Stromal cell of bone marrow (primary cell): ENCODE measurements around the gene APAF1.
A peak's percentile ranks its signal among the peaks of the same experiment; 100 is the strongest.
"Not testable (repeated sequence)": the region's sequence is repeated elsewhere in the genome, so short reads cannot be mapped to it uniquely, and the experiment has no call there.

Experiments
- DNase-seq: peaks from one replicate; pipeline ENCODE4 v3.0.0-alpha.2; 2012; ENCODE audit warnings: low read depth

The APAF1 gene, protein sequence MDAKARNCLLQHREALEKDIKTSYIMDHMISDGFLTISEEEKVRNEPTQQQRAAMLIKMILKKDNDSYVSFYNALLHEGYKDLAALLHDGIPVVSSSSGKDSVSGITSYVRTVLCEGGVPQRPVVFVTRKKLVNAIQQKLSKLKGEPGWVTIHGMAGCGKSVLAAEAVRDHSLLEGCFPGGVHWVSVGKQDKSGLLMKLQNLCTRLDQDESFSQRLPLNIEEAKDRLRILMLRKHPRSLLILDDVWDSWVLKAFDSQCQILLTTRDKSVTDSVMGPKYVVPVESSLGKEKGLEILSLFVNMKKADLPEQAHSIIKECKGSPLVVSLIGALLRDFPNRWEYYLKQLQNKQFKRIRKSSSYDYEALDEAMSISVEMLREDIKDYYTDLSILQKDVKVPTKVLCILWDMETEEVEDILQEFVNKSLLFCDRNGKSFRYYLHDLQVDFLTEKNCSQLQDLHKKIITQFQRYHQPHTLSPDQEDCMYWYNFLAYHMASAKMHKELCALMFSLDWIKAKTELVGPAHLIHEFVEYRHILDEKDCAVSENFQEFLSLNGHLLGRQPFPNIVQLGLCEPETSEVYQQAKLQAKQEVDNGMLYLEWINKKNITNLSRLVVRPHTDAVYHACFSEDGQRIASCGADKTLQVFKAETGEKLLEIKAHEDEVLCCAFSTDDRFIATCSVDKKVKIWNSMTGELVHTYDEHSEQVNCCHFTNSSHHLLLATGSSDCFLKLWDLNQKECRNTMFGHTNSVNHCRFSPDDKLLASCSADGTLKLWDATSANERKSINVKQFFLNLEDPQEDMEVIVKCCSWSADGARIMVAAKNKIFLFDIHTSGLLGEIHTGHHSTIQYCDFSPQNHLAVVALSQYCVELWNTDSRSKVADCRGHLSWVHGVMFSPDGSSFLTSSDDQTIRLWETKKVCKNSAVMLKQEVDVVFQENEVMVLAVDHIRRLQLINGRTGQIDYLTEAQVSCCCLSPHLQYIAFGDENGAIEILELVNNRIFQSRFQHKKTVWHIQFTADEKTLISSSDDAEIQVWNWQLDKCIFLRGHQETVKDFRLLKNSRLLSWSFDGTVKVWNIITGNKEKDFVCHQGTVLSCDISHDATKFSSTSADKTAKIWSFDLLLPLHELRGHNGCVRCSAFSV (N-terminal part only)

DNA sequence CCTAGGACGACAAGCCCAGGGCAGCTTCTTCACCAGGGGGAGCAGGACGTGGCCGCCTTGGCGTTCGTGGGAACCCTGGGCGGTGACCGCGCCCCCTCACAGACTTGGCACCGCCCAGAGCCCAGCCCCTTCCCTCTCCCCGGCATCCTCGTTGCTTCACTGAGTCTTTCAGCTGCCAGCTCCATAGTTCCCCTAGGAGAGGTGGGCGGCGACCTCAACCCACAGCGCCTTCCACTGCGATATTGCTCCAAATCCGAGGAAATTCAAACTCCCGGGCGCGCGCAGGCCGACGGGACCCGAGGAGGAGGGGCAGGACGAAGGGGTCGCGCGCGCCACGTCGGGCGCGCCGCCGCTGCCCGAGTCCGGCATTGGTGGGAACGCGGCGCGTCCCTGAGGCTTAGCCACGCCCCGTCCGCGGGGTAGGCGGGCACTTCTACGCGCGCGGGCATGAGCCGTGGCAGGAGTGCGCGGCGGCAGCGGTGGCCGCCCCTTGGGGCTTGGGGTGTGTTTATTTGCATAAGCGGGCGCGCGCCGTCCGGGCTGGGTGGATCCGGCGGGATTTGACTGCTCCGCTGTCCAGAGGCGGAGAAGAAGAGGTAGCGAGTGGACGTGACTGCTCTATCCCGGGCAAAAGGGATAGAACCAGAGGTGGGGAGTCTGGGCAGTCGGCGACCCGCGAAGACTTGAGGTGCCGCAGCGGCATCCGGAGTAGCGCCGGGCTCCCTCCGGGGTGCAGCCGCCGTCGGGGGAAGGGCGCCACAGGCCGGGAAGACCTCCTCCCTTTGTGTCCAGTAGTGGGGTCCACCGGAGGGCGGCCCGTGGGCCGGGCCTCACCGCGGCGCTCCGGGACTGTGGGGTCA, at the start of gene APAF1, which contains the start of gene IKBIP:
APAF1 (plus strand) TSS at position 579 of the 860 bp plus-strand sequence. CDS start 3,070 bp downstream, outside the sequence.
IKBIP (minus strand) TSS at position 77 of the 860 bp plus-strand sequence. CDS start 87 bp downstream, outside the sequence.
- peak; percentile 93 for DNase-seq

DNA sequence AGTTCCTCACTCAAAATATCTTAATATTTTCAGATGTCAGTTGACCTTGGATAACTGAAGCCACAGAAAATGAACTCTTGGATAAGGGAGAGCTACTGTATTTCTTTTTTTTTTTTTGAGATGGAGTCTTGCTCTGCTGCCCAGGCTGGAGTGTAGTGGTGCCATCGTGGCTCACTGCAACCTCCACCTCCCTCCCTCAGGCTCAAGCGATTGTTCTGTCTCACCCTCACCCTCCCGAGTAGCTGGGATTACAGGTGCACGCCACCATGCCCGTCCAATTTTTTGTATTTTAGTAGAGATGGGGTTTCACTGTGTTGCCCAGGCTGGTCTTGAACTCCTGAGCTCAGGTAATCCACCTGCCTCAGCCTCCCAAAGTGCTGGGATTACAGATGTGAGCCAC, 47.8 kb upstream of the APAF1 start:
- DNase-seq = not testable (repeated sequence)

DNA sequence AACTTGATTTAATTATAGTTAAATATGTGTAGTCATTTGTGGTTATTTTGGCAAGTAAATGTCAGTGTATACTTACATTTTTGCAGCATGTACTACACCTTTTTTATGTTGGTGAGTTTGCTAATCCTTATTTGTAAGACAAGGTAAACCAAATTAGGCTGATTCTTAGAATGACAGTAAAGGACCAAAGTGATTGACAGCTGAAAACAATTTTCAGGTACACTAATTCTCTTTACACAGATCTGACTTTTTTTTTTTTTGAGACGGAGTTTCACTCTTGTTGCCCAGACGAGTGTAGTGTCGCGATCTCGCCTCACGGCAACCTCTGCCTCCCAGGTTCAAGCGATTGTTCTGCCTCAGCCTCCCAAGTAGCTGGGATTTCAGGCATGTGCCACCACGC, 43.2 kb upstream of the APAF1 start:
- DNase-seq = no peak

DNA sequence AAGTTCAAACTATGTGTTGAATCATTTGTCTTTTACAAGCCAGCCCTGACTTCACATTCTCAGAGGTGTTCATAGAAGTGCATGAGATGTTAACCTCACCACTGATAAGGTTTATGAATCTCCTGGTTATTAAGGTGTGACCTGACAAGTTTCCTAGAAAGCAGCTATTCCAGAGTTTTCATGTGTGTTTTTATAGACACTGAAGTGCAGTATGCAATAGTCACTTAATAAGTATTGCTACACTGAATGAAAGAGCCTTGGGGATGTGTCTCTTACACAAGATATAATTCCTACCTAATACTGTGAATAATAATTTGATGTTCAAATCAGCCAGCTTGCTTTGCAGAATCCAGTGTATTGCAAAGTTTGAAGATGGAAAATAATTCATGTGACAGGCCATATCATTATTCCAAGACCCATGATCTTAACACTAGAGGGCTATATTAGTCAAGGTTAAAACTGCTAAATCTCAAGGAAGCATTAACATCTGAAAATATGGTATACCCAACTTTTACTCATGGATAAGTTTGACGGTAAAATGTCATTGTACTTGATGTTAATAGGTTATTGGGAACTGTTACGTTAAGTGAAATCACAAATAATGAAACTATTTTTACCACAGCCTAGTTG, 38.6 kb upstream of the APAF1 start:
- DNase-seq = no peak

DNA sequence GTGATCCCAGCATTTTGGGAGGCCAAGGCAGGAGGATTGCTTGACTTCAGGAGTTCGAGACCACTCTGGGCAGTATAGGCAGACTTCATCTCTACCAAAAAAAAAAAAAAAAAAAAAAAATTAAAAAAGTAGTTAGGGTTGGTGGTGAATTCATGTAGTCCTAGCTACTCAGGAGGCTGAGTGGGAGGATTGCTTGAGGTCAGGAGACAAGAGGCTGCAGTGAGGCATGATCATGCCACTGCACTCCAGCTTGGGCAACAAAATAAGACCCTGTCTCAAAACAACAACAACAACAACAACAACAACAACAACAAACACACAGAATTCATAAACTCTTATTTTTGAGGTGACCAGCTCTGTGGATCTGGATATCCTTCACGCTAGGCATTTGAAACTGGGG, 34.5 kb upstream of the APAF1 start:
- DNase-seq = no peak

DNA sequence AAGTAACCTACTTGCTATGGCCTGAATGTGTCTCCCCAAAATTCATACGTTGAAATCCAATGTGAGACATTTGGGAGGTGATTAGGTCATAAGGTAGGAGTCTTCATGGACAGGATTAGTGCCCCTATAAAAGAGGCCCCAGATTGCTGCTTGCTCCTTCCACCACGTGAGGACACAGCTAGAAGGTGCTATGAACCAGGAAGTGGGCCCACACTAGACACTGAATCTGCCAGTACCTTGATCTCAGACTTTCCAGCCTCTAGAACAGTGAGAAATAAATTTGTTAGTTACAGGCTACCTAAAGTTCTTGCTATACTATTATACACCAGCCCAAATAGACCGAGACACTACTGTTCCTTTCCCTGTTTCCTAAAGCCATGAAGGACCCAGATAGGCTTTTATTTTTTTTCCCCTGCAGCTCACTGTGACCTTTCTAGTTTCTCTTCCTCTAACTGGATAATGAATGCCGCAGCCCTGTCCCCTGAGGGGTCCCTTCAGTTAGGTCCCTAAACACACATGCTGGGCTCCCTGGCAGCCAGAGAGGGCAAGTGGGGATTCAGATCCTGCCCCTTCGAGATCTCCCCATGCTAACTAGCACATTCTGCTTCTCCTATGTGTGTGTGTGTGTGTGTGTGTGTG, 32.3 kb upstream of the APAF1 start:
- DNase-seq = no peak

DNA sequence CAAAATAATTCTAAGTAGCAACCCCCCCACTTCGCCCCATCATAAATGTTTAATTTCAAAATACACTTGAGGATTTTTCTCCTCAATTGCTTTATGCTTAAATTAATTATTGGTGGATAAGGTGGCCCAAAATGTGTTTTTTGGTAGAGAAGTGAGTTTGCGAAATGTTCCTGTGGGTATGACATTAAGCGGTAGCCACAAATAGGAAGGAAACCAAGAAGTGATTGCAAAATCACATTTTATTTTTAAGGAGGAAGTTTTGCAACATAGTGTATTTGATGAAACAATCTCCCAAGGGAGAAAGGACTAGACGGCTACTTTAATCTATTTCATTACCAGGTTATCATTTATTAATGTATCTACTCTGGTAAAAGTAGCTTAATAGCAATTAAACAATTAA, 26.1 kb upstream of the APAF1 start:
- DNase-seq = peak; percentile 65

DNA sequence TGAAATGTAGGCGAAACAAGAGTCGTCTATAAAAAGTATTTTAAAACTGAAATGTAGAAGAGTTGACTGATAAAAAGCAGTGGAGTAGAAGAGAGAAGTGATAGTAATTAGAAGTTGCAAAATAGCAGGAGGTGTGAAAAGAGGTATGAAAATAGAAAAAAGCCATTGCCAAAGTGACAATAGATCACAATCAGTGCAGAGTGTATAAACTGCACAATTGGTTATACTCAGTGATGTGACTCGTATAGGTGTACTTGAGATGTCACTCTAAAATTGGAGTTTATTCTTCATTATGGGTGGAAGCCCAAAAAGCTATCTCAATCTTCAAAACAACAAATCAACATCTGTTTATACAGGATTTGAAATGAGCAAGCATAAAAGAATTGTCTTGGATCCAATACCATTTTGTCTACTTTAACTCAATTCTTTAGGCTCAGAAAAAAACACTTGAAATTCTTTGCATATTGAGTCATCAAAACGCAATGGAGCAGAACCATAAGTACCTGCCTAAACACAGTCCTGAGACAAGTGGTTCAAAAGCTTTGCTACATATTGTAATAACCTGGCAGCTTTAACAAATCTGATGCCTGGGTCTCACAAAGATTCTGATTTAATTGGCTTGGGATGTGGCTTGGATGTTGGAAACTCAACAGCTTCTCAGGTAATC, 9.3 kb upstream of the APAF1 start:
- DNase-seq = no peak

DNA sequence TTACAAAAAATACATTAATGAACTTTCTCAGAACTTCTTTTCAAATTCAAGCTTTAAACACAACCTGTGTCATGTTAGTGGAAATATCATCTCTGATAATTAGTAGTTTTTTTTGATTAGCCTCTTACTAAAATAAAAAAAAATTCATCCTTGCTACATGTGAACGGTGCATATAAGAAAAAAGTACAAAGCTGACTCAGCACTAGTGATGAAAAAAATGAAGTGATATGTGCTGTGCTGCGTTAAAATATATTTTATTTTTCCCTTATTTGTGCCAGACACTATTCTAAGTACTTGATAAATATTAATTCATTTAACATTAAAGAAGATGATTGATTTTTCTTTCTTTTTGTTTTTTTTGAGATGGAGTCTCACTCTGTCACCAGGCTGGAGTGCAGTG, 8.0 kb upstream of the APAF1 start:
- no peak for DNase-seq

DNA sequence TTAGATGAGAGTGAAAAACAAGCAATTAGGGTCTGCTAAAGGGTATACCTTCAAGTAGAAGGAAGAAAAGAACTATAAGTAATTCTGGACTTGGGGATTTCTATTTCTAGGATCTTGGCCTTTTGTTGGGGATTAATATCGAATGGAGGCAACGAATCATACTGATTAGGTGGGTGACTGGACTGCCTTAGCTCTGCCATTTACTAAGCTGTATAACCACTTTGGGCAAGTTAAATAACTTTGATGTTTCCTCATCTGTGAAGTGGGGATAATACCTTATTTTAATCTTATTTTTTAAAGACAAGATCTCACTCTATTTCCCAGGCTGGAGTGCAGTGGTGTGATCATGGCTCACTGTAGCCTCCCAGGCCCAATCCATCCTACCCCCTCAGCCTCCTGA, 7.1 kb upstream of the APAF1 start:
- no peak for DNase-seq

DNA sequence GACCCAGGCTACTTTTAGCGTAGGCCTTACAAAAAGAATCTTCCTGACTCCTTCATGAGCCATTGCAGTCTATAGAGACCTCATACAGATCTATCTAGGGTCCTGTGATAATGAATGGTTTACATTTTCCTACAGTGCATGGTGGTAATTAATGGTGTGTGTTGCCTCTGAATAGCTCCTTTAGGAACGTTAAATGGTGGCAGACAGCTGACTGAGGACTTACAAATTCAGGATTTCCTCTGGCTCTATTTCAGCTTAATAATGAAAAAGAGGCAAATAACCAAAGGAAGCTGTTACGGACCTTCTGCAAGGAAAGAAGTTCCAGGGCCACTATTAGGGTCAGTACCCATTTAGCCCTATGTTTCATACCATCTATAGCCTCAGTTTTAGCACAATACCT, 5.6 kb upstream of the APAF1 start:
- DNase-seq = no peak

DNA sequence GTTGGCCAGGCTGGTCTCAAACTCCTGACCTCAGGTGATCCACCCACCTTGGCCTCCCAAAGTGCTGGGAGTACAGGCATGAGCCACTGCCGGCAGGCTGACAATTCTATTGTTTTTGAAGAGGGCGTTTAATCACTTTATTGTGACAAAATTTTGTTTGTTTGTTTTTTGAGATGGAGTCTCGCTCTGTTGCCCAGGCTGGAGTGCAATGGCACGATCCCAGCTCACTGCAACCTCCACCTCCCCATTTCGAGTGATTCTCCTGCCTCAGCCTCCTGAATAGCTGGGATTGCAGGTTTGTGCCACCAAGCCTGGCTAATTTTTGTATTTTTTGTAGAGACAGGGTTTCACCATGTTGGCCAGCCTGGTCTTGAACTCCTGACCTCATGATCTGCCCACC, 2.3 kb upstream of the APAF1 start:
- DNase-seq = not testable (repeated sequence)

DNA sequence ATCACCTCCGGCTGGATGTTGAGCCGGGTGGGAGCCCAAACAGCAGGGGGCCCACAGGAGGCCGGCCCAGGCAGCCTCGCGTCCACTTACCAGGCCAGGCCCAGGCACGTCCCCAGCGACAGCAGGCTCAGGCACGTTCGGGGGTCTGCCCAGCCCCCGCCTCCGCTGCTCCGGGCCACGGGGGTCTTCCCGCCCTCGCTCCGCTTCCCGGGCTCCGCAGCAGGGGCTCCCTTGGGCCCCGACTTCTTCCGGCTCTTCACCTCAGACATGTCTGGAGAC, 718 bp upstream of the APAF1 start:
- no peak for DNase-seq

DNA sequence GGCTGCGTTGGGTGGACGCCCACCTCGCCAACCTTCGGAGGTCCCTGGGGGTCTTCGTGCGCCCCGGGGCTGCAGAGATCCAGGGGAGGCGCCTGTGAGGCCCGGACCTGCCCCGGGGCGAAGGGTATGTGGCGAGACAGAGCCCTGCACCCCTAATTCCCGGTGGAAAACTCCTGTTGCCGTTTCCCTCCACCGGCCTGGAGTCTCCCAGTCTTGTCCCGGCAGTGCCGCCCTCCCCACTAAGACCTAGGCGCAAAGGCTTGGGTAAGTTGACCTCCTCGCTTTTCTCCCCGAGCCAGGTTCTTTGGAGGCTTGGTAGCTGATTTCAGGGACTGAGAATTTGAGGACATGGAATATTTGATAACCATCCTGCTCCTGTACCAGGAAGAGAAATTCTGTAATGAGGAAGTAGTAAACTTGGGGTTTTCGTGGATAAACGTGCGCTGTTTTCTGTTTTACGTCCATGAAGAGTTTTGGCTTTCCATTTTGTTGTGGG, 530 bp downstream of the APAF1 start:
- no peak for DNase-seq

DNA sequence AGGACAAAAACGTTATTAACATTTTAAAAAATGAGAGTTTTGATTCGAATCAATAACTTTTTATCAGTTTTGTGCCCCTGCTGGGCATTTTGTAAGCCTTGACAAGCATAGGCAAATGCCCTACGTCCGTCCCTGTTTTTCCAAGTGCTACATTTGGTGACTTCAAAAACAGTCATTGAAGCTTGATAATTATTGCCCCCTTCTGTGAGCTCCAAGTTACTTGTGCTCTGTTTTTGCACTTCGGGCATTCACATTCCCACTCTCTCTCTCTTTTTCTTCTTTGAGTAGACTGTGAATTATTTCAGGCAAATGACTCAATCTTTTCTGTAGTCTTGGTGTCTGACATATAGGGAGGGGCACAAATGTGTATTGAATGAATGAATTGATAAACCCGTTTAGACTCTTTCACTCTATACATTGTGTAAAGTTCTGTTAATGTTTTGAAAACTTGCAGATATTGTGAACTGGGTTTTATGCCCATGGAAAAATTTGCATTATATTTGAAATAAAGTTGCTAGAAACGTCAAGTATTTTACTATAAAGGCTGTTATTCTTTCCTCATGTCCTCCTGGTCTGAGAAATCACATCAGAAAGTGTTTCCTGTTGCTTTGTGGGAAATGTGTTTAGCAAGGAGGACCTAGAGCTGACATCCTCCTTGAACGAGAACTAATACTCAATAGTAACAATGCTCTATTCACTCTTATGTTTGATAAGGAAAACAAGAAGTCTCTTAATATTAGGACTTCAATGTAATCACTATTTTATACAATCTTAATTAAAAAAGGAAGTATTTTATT, 1.4 kb downstream of the APAF1 start:
- DNase-seq = no peak

DNA sequence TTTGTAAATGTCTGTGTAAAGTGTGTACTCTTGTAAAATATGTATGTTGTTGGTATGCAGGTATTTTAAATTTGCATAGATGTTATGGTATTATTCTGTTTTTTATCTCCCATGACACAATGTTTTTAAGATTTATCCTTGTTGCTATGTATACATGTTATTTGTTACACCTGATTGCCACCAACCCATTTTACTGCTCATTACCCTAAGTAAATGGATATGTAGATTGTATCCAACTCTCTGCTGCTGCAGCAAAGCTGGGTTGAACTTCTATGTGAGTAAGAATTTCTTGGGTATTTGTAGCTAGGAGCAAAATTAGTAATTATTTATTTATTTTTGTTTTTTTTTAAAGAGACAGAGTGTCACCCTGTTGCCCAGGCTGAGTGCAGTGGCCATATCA, 6.2 kb downstream of the APAF1 start:
- no peak for DNase-seq

DNA sequence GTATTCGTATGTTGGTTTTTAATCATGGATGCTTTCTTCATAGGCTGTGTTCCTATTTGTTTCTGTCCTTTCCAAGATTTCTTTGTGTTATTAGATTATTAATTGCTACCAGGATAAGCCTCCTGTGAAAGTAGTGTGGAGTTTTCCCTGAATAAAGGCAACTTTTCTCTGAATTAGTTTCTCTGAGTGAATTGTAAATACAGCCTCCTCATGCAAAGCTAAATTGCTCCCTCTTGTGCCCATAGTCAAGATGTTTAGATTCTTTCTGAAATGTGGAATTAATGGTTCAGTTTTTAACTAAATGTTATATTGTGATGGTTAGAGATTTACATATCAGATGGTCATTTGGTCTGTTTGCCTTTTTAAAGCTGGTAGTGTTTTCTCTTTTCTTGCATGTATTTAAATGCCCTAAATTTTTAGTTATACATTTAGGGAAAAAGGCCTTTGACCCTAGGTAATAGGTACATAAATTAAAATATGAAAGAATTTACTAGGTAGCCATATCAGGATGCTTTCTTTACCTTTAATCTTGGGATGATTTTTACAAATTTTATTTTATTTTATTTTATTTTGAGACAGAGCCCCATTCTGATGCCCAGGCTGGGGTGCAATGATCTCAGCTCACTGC, 8.9 kb downstream of the APAF1 start:
- DNase-seq = peak; percentile 49

DNA sequence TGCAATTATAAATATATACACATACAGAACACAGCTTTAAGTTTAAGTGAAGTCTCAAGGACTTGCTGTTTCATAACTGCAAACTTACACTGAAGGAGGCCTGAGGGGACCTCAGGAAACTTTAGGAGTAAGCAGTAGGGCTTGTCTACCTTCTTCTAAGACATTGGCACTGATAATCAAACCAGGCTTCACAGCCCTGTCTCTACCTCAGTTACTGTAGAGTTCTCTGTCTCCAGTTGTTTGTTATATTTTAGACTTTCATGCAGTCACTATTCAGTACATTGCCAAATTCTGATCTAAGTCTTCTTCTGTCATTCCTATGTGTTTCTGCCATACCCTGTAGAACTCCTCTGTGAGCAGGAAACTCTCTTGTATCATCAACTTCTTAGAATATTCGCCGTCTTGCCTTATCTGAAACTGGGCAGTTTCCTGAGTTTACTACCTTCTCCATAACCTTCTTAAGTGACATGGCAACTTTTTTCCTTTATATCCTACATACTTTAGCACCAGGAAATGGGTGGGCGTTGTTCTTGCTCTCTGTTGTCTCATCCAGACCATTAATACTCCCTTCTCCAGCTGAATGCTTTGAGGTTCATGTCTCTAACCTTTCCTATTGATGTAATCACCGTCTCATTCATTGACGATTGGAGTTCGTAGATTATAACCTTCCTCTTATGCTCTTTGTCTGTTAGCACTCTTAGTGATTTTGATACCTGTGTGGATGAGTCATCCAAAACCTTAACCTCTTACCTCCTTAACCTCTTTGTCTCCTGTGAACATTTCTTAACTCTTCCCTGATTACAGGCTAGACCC, 11.4 kb downstream of the APAF1 start:
- DNase-seq = no peak
